Kasumi-1 (cell line): ENCODE measurements around the gene GPC5.

ENCODE experiments used
- DNase-seq, 2 experiments: peaks; one replicate each; lab custom pipeline; 2025; lab: John Stamatoyannopoulos, UW

GPC5 gene

GRCh38 chr13:92549276-92549675, 1150.9 kb downstream of the GPC5 start:
- DNase-seq = no peak

GRCh38 chr13:92553470-92554114, 1155.2 kb downstream of the GPC5 start:
- no peak for DNase-seq

- no peak for DNase-seq
These were observed 1162.5 kb downstream of the GPC5 start for GRCh38 chr13:92560883-92561282.

GRCh38 chr13:92564942-92565341, 1166.5 kb downstream of the GPC5 start:
- no peak for DNase-seq

DNA sequence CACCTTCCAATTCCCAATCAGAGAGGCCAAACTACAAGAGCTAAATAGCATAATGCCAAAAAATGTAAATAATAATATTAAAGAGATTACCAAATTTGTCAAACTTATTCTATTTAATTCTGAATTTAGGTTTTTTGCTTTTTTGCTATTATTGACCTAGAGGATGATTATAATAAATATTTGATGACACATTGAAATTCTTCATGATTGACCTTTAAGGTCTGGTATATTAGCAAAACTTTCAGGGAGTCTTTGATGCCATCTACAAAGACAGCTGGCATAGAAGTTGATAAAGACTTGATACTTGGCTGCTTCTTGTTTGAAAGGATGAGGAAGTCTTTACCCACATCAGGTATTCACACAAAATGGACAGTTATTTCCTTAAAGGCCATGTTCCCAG, 1168.3 kb downstream of the GPC5 start:
- no peak for DNase-seq

- no peak for DNase-seq
These were observed 1173.8 kb downstream of the GPC5 start for GRCh38 chr13:92572190-92572589.

DNA sequence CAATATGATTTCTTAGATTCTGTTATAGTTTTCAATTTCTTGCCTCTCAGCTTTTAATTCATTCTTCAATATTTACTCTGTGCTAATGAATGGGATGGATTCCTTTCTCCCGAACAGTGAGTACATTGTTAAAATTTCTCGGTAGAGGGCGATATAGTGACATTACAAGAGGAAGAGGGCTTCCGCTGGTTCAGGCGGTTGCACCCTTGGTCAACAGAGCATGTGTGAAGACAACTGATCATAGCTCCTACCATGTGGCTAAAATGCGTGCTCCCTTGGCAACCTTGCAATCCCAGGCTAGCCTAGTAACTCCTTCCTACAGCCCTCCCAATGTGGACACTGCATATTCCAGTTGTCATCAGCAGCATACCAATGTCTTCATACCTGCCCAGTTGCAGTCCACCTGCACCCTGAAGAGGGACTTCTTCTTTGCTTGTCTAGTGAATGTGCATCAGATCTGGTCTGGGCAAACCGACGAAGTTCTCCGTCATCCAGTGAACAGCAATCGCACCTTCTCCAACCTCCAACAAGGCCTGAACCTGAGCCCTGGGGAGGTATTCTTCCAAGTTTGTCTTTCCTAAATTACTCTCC, 1175.1 kb downstream of the GPC5 start:
- DNase-seq = peak in 1 of 2 experiments; percentile 14

DNA sequence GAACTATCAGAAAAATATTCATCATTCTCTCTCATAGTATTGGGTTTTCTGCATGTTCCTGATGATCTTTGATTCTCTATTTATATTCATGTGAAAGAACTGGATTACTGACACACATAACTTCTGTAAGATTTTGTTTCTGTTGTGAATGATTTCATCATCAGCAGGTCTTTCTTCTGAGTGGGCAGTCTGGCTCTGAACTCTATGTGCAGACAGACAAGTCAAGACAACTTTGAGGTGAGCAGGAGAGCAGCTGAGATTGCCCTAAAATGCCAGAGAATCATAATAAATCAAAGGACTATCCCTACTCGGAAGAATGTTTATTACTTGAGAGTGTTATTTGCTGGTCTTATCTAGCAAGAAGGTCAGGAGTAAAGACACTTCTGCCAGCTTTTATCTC, 1176.1 kb downstream of the GPC5 start:
- DNase-seq = no peak

- DNase-seq = no peak
These were observed 1177.4 kb downstream of the GPC5 start for GRCh38 chr13:92575777-92576176.

DNA sequence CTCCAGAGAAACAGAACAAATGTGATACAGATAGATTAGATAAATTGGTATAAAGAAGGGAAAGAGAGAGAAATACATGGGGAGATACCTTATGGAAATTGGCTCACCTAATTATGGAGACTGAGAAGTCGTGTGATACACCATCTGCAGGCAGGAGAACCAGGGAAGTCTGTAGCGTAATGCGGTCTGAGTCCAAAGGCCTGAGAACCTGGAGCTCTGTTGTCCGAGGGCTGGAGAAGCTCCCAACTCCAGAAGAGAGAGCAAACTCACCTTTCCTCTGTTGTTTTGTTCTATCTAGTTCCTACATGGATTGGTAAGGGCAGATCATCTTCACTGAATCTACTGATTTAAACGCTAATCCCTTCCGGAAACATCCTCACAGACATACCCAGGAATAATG, 1179.9 kb downstream of the GPC5 start:
- DNase-seq = no peak

- no peak for DNase-seq
These were observed 1191.5 kb downstream of the GPC5 start for GRCh38 chr13:92589955-92590354.

GRCh38 chr13:92590503-92590908, 1192.1 kb downstream of the GPC5 start:
- no peak for DNase-seq

DNA sequence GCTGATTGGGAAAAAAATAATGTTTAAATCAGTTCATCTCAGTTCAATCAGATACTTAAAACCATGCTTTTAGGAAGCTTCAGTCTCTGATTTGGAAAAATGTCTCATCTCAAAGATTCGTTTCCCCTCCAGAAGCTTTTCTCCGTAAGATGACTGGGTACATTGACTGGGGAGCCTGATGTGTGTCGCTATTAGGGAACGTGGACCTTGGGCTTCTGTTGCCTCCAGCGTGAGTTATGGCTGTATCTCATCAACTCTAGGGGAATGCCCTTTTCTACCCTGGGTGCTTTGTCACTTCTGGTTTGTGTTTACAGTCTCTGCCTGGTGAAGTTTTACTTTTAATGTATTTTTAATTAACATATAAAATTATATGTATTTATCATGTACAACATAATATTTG, 1192.7 kb downstream of the GPC5 start:
- DNase-seq = no peak

GRCh38 chr13:92592757-92593156, 1194.3 kb downstream of the GPC5 start:
- no peak for DNase-seq

DNA sequence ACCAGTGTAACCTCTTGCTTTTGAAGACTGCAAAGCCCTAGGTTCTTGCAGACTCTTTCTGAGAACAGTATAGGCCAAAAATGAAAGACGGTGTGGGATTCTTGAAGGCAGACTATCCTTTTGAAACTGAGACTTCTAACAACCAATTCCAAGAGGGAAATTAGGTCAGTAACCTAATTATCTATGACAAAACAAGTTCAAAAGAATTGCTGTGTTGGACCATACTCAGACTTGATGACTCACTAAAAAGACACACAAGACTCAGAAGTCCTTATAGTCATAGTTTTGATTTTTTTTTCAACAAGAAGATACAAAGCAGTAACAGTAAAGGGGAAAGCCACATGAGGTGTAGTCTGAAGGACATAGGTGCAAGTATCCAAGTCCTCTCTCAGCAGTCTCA, 1204.1 kb downstream of the GPC5 start:
- DNase-seq = no peak

GRCh38 chr13:92609376-92609775, 1211.0 kb downstream of the GPC5 start:
- no peak for DNase-seq

GRCh38 chr13:92612892-92613291, 1214.5 kb downstream of the GPC5 start:
- DNase-seq = no peak

DNA sequence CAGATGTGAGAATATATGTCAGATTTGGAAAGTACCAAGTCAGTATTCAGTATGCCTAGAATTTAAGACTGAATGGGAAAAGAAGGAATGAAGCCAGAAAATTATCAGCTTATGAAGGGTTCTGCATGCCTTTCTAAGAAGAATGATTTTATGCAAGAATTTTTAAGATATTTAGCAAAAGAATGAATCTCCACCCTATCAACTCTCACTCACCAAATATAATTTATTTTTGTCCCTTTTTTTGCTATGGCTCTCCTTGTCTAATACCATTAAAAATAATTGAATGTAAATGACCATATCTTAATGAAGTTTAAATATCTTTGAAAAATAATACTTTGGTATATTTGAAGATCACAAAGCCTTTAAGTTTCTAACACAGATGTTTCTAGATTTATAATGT, 1215.5 kb downstream of the GPC5 start:
- DNase-seq = no peak

DNA sequence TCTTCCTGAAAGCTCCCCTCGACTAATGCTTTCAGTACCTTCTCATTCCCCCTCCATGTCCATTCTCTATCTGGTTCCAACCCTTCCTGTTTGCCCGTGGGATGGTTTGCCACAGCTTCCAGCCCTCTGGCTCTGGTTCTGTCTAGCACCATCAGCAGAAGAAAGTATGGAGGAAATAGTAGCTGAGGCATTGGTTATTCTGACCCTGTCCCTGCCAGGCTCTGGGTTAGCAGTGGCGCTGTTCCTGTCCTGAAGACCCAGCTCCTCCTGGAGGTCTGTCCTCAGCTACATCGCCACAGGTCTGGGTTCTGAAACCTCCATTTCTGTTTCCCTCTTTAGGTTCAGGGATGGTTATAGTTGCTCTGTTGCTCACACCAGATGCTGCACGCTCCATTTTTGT, 1223.6 kb downstream of the GPC5 start:
- DNase-seq = no peak

DNA sequence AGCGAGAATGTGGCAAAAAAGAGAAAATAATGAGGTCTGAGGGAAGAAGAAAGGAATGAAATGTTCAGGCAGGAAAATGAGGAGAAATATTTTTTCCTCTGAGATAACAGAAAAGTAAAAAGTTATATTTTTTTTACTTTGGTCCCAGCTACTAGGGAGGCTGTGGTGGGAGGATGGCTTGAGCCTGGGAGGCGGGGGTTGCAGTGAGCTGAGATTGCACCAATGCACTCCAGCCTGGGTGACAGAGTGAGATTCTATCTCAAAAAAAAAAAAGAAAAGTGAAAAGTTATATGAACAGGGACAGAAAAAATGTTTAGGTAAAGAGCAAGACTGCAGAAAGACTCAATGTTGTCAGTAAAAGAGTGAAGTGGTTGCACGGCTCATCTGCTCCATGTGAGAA, 1224.5 kb downstream of the GPC5 start:
- DNase-seq = no peak

GRCh38 chr13:92626274-92626673, 1227.9 kb downstream of the GPC5 start:
- no peak for DNase-seq

DNA sequence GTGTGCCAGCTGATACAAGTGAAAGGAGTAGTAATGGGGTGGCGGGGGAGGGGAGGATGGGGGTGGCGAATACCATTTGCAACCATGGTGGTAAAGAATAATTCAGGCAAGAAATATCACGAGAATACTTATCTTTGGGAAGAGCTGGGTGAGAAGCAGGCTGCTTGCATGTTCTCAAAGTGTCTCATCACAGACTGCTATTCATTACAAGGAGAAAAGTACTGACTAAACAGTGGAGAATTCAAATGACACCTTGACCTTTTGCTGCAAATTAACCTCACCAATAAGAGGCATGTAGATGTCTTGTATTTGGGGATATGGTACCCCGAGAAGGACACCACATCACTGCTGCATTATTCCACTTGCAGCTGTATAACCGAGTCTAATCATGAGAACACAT, 1242.5 kb downstream of the GPC5 start:
- DNase-seq = no peak

DNA sequence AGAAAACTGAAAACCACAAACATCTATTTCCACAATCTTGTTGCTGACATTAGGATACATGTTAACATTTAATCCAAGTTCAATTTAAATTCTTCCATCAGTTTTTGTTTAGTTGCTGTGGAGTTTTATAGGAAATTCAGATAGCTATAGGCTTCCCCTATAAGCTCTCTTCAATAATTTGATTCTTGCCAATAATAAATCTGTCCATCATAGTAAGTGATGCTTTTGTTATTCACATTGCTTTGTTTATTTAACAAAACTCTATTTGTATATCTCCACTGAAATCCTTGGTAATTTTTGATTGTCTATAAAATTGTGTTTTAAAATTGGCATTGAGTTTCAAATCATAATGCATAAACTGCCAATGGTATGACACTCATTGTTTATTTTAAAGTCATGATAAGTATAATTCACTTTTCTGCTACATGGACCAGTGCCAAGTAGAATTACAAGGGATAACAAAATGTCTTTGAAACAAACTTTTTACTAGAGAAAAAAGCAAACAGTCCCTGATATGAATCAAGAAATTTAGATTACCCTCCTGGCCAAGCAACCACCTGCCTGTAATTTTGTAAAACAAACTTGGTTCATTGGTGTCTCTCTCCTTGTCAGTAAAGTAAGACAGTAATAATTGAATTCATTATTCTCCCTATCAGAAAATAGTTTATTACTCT, 1250.9 kb downstream of the GPC5 start:
- DNase-seq = no peak

DNA sequence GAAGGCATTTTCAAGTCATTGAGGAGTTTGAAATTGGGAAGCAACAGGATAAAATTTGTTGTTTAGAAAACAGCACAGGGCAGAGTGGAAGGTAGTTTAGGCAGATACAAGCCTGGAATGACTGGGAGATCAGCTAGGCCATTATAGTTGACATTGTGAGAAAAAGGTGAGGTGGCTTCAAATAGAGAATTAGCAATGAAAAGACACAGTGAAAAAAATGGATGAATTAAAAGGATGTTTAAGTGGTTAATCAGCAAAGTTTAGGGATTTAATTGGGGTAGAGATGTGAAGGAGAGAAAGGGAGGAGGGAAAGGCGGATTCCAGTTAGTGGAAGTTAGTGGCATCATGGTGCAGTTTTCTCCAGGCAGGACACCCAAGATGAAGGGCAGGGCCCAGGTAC, 1257.7 kb downstream of the GPC5 start:
- no peak for DNase-seq
